RWPE1 (cell line): ENCODE measurements around the gene SEC24B.
A peak's percentile ranks its signal among the peaks of the same experiment; 100 is the strongest.
"Not testable (repeated sequence)": the region's sequence is repeated elsewhere in the genome, so short reads cannot be mapped to it uniquely, and the experiment has no call there.

ENCODE experiments used
- CTCF ChIA-PET: fragments of 350-600 bp; sonication (Branson Sonifier 250); formaldehyde crosslinking; extraction: SDS; loops from one replicate; lab custom pipeline; 2021; lab: Yijun Ruan, JAX
- POLR2A ChIA-PET: fragments of 400-600 bp; formaldehyde crosslinking; extraction: SDS; loops from one replicate; lab custom pipeline; 2020; ENCODE audit warnings: antibody characterized with exemption; ENCODE audit not compliant: low non-redundant PET; lab: Yijun Ruan, JAX
- DNase-seq: peaks from one replicate; pipeline ENCODE4 v3.0.0; 2012; ENCODE audit warnings: low spot score
- H3K27ac ChIP-seq: fragments of 450-650 bp; 2 replicates; pipeline ENCODE4 v1.5.1; 2017
- TF ChIP-seq, protein P1 (sequence below): fragments of 450-650 bp; conservative IDR thresholded peaks from 2 replicates; pipeline ENCODE4 v1.5.1; 2017; ENCODE audit warnings: low read depth, mild to moderate bottlenecking

Gene SEC24B

DNA sequence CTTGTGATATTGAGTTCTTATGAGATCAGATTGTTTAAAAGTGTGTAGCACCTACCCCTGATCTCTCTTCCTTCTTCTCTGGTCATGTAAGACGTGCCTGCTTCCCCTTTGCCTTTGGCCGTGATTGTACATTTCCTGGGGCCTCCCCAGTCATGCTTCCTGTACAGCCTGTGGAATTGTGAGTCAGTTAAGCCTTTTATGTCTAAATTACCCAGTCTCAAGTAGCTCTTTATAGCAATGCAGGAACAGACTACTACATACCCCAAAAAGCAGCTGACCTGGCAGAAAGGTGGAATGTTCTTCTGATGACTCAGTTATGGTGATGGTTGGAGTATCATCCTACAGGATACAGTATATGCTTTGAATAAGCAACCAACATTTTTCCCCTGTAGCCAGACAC is 115.0 kb downstream of the SEC24B start:
- ChIA-PET CTCF (no interaction called here), POLR2A (no interaction called here)
- DNase-seq, result peak; percentile 84
- TF ChIP-seq, protein P1, sequence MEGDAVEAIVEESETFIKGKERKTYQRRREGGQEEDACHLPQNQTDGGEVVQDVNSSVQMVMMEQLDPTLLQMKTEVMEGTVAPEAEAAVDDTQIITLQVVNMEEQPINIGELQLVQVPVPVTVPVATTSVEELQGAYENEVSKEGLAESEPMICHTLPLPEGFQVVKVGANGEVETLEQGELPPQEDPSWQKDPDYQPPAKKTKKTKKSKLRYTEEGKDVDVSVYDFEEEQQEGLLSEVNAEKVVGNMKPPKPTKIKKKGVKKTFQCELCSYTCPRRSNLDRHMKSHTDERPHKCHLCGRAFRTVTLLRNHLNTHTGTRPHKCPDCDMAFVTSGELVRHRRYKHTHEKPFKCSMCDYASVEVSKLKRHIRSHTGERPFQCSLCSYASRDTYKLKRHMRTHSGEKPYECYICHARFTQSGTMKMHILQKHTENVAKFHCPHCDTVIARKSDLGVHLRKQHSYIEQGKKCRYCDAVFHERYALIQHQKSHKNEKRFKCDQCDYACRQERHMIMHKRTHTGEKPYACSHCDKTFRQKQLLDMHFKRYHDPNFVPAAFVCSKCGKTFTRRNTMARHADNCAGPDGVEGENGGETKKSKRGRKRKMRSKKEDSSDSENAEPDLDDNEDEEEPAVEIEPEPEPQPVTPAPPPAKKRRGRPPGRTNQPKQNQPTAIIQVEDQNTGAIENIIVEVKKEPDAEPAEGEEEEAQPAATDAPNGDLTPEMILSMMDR, result no peak
- H3K27ac ChIP-seq, result no peak overlapping the region; the same call in 1 of the 2 replicates

DNA sequence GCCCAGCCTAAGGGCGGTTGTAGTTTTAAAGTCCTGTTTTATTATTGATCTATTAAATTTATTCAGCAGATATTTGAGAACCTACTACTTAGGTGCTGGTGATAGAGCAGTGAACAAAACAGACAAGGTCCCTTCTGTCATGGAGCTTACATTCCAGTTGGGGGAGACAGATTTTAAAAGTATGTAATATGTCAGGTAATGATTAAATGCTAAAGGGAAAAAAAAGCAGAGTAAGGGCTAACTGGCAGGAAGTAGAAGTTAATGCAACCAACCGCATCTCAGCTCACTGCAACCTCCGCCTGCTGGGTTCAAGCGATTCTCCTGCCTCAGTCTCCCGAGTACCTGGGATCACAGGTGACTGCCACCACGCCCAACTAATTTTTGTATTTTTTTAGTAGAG is 118.6 kb downstream of the SEC24B start:
- ChIA-PET CTCF (no interaction called here), POLR2A (no interaction called here)
- no peak overlapping the region for H3K27ac ChIP-seq
- TF ChIP-seq, protein P1, result no peak
- DNase-seq, result no peak

GRCh38 chr4:109553130-109553529 is 119.5 kb downstream of the SEC24B start:
- no peak for DNase-seq
- H3K27ac ChIP-seq, result no peak overlapping the region
- ChIA-PET POLR2A (no interaction called here), CTCF (interaction anchor here (0.6 kb wide), 2 partner anchors 116 to 190 kb away, joined by 3 to 6 read pairs; no protein-coding TSS in a partner anchor)
- TF ChIP-seq, protein P1, result no peak

- H3K27ac ChIP-seq, result no peak overlapping the region
- ChIA-PET CTCF (interaction anchor here (0.6 kb wide), 1 partner anchor 34 kb away, joined by 3 read pairs; no protein-coding TSS in a partner anchor), POLR2A (no interaction called here)
- TF ChIP-seq, protein P1, result no peak
- no peak for DNase-seq
These were observed 121.4 kb downstream of the SEC24B start for GRCh38 chr4:109554971-109555370.

DNA sequence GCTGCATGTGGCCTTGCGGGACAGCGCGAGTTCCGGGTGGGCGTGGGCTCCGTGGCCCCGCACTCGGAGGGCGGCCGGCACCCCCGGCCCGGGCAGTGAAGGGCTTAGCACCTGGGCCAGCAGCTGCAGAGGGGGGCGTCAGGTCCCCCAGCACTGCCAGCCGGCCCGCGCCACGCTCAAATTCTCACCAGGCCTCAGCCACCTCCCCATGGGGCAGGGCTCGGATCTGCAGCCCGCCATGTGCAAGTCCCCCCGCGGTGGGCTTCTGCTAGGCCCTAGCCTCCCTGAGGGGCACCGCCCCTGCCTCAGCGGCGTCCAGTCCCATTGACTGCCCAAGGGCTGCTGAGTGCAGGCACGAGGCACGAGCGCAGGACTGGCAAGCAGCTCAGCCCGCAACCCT is 123.8 kb downstream of the SEC24B start:
- TF ChIP-seq, protein P1, result no peak
- DNase-seq, result no peak
- H3K27ac ChIP-seq, result no peak overlapping the region
- ChIA-PET CTCF (no interaction called here), POLR2A (no interaction called here)

DNA sequence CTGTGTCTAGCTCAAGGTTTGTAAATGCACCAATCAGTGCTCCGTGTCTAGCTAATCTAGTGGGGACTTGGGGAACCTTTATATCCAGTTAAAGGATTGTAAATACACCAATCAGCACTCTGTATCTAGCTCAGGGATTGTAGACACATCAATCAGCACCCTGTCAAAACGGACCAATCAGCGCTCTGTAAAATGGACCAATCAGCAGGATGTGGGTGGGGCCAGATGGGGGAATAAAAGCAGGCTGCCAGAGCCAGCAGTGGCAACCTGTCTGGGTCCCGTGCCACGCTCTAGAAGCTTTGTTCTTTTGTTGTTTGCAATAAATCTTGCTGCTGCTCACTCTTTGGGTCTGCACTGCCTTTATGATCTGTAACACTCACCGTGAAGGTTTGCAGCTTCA is 124.5 kb downstream of the SEC24B start:
- DNase-seq, CTCF ChIA-PET, POLR2A ChIA-PET, H3K27ac ChIP-seq: not testable (repeated sequence)

DNA sequence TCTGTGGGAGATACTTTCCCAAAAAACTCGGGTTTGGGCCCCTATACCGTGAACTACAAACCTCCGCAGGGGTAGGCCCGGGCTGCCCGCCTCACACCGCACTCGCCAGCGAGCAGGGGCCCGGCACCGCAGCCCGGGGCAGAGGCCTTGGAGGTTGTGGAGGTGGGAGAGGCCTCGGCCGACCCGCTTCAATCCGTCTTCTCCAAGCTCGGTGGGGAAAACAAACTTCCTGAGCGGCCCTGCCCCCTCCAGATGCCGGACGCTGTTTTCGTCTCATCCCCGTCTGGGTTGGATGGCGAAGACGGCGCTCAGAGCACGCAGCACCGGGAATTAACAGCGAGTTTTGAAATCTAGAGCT is 126.0 kb downstream of the SEC24B start:
- ChIA-PET POLR2A (interaction anchor here (0.6 kb wide), 1 partner anchor 203 kb away, joined by 4 read pairs; no protein-coding TSS in a partner anchor), CTCF (no interaction called here)
- peak; percentile 38 for DNase-seq
- TF ChIP-seq, protein P1, result no peak
- peak overlapping the region; percentile 93 for H3K27ac ChIP-seq
